Stromal cell of bone marrow (primary cell): Measurements from ENCODE around the gene ERC1.

Experiments
- DNase-seq: peaks from one replicate; pipeline ENCODE4 v3.0.0-alpha.2; 2012; ENCODE audit warnings: low read depth

Gene ERC1

DNA sequence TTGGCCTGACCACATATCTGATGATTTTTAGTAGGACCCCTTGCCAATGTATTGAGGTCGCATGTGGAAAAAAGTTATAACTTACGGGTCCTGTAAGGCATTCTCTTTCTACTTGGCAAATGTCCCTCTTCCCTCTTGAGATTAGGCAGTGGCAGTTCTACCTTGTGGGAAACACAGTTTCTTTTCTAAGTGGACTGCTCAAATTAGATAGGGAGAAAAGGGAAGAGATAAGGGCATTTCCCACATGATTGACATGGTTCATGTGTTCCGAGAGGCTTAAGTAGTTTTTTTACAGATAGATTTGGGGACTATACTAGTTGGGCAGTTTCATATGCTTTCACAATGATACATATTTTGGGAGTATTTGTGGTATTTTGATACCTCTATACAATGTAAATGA, 448.7 kb downstream of the ERC1 start:
- no peak for DNase-seq

DNA sequence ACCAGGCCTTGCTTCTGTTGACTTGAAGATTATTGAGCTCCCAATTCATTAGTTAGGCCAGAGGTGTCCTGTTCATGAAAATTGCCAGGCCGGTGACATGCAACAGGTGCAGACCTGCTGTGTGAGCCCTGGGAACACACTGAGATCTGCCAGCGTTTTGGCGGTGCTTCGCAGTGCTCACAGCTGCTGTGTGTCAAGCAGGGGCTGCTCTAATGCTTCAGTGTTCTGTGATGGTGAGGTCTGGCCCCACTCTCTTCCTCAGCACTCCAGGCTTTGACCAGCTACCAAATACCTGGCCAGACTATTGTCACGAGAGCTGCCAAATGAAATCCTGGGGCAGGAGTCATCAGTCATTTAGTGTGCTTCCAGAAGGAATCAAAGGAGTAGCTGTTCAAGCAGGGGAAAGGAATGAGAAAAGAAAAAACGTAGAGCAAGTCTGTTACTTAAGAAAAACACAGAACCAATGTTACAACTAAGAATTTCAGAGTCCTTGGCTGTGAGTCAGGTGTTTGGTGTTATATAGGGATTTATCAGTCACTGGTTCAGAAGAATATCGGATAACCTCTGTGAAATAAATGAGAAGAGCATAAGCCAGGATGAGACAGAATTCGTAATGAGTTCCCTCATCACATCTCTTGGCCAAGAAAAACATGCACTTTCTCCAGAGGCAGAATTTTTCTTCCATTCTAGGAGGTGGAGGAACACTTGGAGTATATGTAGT, 452.6 kb downstream of the ERC1 start:
- peak; percentile 87 for DNase-seq

DNA sequence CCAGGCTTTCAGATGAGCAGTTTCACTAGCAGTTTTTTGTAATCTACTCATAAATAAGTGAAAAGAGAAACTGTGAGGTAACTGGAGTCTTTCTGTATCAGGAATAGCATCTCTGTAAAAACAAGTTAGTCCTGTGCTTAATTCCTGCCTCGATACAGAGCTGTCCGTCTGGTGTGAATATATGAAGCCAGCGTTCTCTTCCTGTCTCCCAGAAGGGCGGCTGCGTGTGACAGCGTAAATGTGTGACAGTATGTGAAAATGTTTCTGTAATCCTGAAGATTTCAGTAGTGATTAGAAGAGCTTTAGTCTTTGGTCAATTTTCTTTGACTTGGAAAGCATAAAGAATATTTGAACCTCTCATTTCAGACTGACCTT, 453.1 kb downstream of the ERC1 start:
- DNase-seq, result no peak

DNA sequence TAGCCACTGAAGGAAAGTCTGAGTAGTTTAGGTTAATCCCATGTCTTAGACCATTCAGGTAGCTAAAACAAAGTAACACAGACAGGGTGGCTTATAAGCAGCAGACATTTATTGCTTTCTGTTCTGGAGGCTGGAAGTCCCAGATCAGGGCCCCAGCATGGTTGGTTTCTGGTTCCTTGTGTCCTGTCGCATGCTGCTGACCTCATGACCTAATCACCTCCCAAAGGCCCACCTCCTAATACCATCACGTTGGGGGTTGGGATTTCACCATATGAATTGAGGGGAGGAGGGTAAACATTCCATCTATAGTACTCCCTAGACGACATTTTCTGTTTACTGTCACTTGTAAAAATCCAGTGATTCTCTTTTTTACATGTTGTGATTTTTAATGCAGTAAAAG, 454.8 kb downstream of the ERC1 start:
- no peak for DNase-seq

DNA sequence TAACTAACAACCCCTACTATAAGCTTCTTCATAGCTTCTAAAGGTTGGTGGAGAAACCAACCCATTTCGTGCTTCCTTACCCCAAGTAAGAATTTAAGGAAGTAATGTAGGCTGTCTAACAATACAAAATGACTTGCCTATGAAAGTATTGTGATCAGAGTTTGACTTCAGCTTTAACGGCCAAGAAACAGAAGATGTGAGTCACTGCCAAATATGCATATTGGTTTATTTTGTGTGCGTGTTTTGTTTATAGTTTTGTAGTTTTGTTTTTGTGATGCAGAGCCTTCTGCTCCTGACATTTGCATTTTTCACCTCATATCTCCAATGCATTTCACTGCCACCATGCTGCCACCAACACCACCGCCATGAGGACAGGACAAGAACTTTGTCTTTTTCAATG, 457.3 kb downstream of the ERC1 start:
- DNase-seq, result no peak

DNA sequence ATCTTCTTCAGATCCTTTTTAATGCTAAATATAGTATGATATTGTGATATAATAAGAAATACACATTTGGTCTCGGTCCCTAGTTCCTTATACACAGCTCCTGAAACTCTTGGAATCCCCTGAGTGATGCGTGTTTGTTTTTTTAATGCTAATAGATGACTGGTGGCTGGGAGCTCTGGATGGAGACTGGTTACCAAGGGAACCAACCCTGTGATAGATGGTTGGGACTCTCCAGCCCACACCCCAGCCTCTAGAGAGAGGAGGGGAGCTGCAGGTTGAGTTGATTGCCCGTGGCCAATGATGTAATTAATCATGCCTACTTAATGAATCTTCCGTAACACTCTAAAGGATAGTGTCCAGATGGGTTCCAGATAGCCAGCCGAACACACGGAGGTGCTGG, 462.8 kb downstream of the ERC1 start:
- no peak for DNase-seq

DNA sequence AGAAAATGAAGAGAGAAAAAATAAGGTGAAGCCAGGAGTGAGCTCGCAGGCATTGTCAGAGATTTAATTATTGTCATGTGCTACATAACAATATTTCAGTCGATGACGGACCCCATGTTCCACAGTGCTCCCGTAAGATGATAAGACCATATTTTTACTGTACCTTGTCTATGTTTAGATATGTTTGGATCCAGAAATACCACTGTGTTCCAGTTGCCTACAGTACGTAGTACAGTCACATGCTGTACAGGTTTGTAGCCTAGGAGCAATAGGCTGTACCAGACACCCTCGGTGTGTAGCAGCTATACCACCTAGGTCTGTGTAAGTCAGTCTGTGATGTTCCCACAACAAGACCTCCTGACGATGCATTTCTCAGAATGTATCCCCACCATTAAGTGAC, 465.9 kb downstream of the ERC1 start:
- DNase-seq, result no peak

DNA sequence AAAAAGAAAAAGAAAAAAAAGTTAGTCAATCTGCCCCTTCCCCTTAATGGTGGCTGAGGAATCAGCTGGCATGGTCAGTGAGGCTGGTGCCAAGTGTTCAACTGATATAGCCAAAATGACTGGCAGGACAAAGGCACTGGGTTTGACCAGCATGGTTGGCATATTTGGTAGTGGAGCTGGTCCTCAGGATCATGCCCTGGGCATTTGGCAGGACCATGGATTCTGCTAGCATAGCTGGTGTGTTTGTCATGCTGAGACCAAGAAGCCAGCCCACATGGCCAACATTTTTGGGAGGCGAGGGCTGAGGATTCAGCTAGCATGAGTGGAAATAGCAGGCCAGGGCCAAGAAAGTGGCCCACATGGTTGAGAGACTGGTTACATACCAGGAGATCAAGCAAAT, 466.9 kb downstream of the ERC1 start:
- DNase-seq, result peak; percentile 92

DNA sequence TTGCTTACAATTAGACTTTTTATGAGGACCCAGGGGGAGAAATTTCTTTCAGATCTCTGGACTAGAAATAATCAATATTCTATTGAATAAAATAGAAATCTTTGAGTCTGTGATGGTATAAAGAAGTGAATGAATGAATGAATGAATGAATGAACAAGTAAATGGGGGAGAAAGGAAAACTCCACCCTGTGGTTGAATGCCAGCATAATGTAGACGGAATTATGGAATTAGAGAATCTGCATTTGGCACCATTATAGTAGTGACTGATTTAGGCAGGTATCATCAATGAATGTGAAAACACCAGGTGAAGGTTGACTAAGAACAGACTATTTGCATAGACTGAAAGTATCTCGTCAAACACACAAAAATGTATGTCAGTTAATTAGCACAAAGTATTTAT, 468.3 kb downstream of the ERC1 start:
- no peak for DNase-seq

DNA sequence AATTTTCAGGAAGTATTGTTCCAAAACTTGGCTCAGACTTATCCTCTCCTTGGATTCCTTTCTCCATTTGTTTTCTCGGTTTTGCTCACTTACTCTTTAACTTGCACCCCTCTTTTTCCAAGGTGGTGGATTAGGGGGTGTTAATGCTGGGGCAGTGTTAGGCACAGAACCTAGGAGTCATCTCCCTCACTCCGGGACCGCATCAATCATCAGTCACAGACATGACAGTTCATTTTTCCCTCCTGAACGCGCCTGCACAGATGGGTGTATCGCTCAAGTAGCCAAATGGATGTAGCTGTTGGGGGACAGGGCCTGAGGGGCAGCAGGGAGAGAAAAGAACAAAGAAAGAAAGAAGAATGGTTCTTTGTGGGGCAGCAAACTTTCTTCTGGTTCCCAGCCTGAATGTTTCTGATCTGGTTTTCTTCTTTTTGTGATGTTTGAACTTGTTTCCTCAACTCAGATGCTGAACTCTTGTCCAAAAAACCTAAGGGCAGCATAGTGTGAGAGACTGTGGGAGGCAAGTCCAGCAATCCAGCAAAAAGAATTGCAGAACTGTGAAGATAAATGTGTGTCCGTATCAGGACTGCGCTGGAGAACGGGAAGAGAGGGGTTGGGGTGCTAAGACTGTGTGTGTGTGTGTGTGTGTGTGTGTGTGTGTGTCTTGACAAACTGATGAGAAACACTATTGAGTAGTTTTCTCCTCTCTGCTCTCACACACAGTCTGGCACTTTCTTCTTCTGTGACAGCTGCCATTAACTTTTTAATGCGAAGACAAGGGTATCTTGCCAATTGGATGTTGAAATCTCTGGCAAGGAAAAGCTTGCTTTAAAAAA, 472.3 kb downstream of the ERC1 start:
- DNase-seq, result no peak

DNA sequence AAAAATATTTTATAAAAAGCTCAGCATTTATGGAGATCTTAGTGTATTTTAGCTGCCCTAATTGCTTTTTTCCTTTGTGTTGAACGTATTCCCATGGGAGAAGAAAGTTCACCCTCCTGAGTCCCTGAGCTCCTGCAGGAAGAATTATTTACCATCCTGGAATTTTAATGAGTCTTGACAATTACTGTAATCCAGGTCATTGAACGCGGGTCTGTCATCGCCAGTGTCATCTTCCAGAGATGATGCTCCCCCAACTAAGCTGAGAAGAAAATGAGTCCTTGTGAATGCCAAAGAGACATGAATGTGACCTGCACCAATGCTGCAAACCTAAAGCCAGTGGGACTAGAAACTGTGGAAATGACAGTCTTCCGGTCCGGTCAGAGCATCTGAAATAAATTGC, 473.9 kb downstream of the ERC1 start:
- DNase-seq, result no peak

DNA sequence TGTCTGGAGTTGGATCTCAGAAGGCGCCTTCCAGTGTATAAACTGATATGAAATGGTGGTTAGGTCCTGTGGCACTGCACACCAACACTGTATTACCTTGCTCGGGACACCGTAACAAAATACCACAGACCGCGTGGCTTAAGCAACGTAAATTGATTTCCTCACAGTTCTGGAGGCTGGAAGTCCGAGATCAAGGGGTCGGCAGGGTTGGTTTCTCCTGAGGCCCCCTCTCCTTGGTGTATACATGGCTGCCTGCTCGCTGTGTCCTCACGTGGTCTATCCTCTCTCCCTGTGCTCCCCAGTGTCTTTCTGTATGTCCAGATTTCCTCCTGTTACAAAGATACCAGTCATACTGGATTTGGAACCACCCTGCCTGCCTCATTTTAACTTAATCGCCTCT, 475.0 kb downstream of the ERC1 start:
- no peak for DNase-seq

DNA sequence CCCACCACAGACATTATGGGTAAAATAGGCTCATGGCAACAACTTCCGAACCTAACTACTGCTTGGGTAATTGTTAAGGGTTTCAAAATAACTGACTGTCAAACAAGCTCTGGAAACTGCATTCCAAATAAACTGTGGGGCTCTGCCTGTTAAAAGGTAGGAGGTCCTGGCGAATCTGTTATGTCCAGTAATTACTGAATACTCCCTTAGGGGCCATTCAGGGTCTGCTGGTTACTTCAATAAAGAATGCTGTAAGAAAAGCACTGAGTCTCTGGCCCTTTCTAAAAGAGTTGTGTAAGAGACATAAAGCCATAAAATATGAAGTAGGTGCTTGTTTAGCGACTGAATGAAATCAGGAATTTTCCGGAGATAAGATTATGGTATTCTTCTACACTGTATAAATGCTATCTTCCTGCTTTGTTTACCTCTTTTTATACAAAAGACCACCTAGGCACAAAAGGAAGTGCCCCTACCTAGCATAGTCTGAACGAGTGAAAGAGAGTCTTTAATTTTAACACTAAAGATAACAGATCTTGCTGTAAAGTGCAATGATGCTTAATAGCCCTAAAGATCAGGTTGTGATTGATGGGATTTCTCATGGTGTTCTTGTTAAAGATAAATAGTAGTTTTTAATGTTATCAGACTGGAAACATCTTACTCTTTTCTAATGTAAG, 475.6 kb downstream of the ERC1 start:
- DNase-seq, result no peak

DNA sequence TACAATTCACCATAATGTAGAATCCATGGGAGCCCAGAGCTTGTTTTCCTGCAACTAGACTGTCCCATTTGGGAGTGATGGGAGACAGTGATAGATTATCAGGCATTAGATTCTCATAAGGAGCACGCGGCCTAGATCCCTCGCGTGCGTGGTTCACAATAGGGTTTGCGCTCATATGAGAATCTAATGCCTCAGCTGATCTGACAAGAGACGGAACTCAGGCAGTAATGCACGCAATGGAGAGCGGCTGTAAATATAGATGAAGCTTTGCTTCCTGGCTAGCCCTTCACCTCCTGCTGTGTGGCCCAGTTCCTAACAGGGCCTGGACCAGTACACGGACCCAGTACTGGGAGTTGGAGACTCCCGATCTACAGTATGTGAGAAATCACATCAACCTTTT, 476.7 kb downstream of the ERC1 start:
- no peak for DNase-seq

DNA sequence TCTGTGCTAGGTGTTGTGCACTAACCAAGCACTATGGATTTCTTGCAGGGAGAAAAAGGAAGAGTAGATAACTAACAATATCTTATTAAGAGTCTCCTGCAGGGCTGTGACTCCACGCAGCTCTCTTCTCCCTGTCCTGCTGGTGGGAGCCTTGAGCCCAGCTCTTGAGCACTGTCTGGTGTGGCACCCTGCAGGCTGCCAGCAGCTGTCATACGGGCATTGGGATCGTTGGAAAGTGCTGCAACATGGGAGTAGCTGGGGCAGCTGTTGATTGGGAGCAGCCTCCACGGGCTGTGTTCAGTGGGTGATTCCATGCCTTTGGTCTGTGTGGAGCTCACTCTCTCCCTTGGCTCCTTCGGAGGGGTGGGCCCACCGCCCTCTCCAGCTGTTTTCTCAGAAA, 478.0 kb downstream of the ERC1 start:
- DNase-seq, result no peak

DNA sequence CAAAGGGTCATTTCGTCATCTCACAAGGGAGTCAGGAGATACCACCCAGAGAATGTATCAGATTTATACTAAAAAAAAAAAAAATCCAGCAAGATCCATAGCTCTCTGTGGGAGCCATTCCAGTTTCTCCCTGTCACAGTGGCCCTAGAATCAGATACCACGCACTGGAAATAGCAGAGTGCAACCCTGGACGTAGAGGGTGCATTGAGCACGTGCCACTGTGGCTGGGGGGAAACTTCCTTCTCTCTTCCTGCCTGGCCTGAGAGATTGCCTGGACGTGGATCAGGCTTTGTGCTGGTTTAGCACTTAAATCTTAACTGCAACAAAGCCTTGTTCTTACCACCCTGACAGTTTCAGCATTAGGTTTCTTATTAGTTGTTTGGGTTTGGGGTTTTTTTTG, 479.0 kb downstream of the ERC1 start:
- DNase-seq, result no peak

DNA sequence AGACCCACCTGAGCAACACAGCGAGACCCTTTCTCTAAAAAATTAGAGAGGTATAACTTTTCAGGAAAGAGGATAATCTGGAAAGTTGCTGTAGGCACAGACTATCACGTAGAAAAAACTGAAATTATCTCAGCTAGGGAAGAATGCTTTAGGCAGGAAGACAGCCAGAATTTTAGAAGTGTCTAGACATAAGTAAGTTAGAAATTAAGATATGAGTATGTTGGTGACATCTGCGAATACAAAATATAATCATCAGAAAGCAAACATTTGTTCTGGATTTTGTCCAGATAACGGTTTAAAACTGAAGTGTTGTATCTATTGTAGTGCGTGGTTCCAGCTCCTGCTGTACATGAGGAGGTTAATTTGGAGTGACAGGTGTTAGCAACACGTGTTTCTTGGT, 480.2 kb downstream of the ERC1 start:
- no peak for DNase-seq

DNA sequence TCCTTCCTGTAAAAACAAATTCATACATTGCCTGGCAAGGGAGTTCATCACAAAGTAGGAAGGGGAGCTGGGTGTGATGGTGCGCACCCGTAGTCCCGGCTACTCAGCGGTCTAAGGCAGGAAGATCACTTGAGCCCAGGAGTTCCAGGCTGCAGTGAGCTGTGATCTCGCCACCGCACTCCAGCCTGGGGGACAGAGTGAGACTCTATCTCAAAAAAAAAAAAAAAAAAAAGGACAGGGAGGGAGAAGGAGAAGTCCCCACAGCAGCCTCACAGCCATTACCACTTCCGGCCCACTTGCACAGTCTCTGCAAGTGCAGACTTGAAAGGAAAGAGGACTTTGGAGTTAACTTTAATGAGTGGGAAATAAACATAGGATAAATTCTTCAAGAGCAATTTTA, 482.4 kb downstream of the ERC1 start:
- DNase-seq, result no peak

DNA sequence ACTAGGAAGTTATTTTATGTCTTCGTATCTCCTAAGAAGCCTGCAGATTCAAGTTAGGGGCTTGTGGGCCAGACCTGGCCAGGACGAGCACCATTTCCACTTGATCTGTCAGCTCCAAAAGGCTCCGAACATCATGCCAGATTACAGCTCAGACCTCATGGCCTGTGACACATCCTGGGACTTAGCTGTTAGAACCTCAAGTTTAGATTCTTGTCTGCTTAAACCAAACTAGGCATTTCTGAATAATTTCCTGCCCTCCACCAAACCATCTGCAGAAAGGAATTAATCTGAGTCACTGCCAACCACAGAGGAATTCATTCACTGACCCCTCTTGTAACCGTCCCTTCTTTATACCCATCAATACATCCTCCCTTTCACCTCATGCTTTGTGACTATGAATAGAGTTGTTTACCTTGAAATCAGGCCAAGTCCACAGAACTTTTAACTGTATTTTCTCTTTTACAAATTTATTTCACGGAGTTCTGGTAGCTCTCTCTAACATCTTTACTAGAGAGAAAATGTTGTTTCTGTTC, 483.1 kb downstream of the ERC1 start:
- DNase-seq, result peak; percentile 93

DNA sequence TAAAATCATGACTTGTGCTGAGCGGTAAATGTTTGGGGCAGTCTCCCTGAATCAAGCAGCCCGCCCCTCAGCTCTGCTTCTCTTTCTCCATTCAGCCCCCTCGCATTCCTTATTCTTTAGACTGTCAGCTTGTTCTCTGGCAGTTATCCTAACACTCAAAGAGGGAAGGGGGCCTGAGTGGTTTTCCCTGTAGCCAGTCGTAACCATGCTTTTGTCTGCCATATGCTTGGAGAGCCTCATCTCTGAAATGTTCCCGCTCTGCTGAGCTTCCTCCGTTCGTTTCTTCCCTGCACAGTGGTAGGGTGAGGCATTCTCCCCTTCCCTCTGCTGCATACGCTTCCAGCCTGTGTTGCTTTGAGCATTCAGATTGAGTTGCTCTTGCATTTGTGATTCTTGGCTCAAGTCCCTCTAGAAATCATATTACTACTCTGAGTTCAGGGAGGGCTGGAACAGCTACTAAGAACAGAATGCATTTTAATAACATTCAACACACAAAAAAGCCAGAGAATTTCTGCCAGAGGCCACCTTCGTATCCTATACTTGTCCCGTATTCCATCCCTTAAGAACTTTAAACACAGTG, 483.6 kb downstream of the ERC1 start:
- DNase-seq, result peak; percentile 92

DNA sequence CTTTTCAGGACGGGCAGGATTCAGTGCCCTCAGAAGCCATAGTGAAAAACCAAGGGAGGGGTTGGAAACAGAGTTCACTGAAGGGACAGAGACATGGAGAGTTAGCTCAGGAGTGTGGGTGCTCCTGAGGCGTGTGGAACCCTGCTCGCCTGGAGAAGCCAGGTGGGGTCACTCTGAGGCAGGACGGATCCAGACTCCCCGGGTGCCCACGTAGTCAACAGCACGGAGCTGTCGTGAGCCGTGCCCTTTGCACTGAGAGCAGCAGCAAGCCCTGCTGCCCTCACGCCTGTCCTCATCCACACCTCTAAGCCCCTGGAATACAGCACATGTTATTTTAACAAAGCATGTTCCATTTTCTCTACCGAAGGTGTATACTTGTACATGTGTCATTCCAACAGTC, 488.6 kb downstream of the ERC1 start:
- no peak for DNase-seq

DNA sequence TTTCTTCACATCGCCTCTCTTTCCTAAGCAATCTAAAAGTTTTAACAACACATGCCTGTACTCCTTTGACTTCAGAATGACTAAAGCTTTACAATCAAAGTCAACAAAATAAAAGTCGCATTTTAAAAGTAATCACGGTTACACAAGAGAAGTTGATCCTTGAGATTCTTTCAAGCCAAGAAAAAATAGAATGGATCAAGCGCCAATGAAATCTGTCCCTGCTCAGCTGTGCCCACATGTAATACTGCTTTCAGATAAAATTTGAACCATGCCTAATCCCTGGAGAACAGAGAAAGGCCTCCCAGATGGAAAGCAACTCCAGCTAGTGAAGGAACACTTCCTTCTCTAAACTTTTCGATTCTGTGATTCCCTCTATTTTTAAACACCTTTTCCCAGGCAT, 490.3 kb downstream of the ERC1 start:
- no peak for DNase-seq

DNA sequence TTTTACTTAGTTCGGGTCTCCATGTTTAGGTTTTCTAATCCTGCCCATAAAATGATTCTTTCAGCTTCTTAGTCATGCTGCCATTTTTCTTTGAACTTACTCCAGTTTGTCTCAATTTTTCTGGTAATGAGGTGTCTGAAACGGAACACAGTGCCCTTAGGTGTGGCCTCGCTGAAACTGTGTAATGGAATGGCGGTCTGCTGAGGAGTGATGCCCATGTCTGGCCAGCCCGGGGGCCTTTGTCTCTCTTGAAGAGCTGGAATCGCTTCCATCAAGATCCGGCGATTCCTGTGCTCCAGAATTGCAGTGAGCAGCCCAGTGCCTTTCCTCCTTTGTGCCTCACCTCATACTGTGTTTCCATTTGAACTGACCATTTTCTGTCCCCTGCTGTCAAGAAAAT, 490.9 kb downstream of the ERC1 start:
- DNase-seq, result no peak
